Kasumi-1 (cell line): Measurements from ENCODE around the gene MPRIP.
"Not testable (repeated sequence)": the region's sequence is repeated elsewhere in the genome, so short reads cannot be mapped to it uniquely, and the experiment has no call there.

Experiments used
- DNase-seq, 2 experiments: peaks; one replicate each; lab custom pipeline; 2025; lab: John Stamatoyannopoulos, UW

Gene MPRIP

GRCh38 chr17:17126131-17127110 lies 84.2 kb downstream of the MPRIP start:
- DNase-seq: peak; percentile 19 to 36

GRCh38 chr17:17127156-17127555 lies 84.9 kb downstream of the MPRIP start:
- no peak for DNase-seq

- no peak for DNase-seq
Observed at GRCh38 chr17:17127730-17128291, 85.6 kb downstream of the MPRIP start.

GRCh38 chr17:17128476-17129075 lies 86.3 kb downstream of the MPRIP start:
- no peak for DNase-seq

- no peak for DNase-seq
Observed at GRCh38 chr17:17129466-17129865, 87.2 kb downstream of the MPRIP start.

GRCh38 chr17:17130077-17130844 lies 88.0 kb downstream of the MPRIP start:
- DNase-seq: no peak

GRCh38 chr17:17131839-17132238 lies 89.6 kb downstream of the MPRIP start:
- DNase-seq: no peak

- no peak for DNase-seq
Observed at GRCh38 chr17:17132746-17133145, 90.5 kb downstream of the MPRIP start.

- DNase-seq: no peak
Observed at GRCh38 chr17:17134051-17134956, 92.0 kb downstream of the MPRIP start.

- DNase-seq: no peak
Observed at GRCh38 chr17:17134957-17135333, 92.7 kb downstream of the MPRIP start.

- not testable (repeated sequence) for DNase-seq
Observed at GRCh38 chr17:17136221-17136620, 94.0 kb downstream of the MPRIP start.

GRCh38 chr17:17137731-17138585 lies 95.7 kb downstream of the MPRIP start:
- no peak for DNase-seq

- DNase-seq: no peak
Observed at GRCh38 chr17:17139972-17140589, 97.8 kb downstream of the MPRIP start.

- DNase-seq: no peak
Observed at GRCh38 chr17:17140590-17140980, 98.3 kb downstream of the MPRIP start.

GRCh38 chr17:17141279-17141678 lies 99.0 kb downstream of the MPRIP start:
- peak; percentile 20 to 46 for DNase-seq

- DNase-seq: peak; percentile 12 to 27
Observed at GRCh38 chr17:17141860-17142552, 99.7 kb downstream of the MPRIP start.

GRCh38 chr17:17142556-17142955 lies 100.3 kb downstream of the MPRIP start:
- no peak for DNase-seq

GRCh38 chr17:17143501-17143900 lies 101.2 kb downstream of the MPRIP start:
- no peak for DNase-seq

- no peak for DNase-seq
Observed at GRCh38 chr17:17144061-17144460, 101.8 kb downstream of the MPRIP start.
